AG04450 (cell line): ENCODE measurements around the gene CACNB4. TPM values are rescaled to one million over a fixed set of nuclear protein-coding genes. Genes with fewer than 3 reads are reported as not detected.
"Not testable (repeated sequence)": the region's sequence is repeated elsewhere in the genome, so short reads cannot be mapped to it uniquely, and the experiment has no call there.

Source experiments
- CTCF ChIA-PET: fragments of 300-600, 350-600 bp; formaldehyde crosslinking; extraction: SDS; loops from one replicate; lab custom pipeline; 2022; ENCODE audit warnings: antibody characterized with exemption, inconsistent platforms; lab: Charles Lee
- POLR2A ChIA-PET: fragments of 350-600 bp; formaldehyde crosslinking; extraction: SDS; loops from one replicate; lab custom pipeline; 2021; ENCODE audit warnings: antibody characterized with exemption, inconsistent platforms; lab: Yijun Ruan, JAX
- DNase-seq: peaks from one replicate; pipeline ENCODE4 v3.0.0-alpha.2; 2011; ENCODE audit warnings: low read depth, low spot score
- H3K27ac ChIP-seq: one replicate; pipeline ENCODE4 v1.5.1; 2012; ENCODE audit warnings: low read depth, low read length, control low read depth
- H3K27me3 ChIP-seq: one replicate; pipeline ENCODE4 v1.6.0; 2012; ENCODE audit warnings: low read length; ENCODE audit not compliant: control insufficient read depth, insufficient read depth
- H3K4me3 ChIP-seq: 2 replicates; pipeline ENCODE4 v1.5.1; 2011; ENCODE audit warnings: mild to moderate bottlenecking, low read depth, low read length, control low read depth
- H3K9me3 ChIP-seq: 2 replicates; pipeline ENCODE4 v1.5.1; 2012; ENCODE audit warnings: low read length; ENCODE audit not compliant: control insufficient read depth, insufficient read depth
- polyA plus RNA-seq: library from polyadenylated mRNA; depleted of rRNA; stranded (reverse); fragments of >200 nt; gene quantifications from 2 replicates; pipeline ENCODE4 v1.2.3, GENCODE V29; 2011
- TF ChIP-seq, protein P1 (sequence below): IDR thresholded peaks from 2 replicates; pipeline ENCODE4 v1.5.1; 2011; ENCODE audit warnings: low read depth, low read length, control low read depth, inconsistent platforms

The CACNB4 gene
- polyA plus RNA-seq, 1 experiment = 0.22 TPM

- DNase-seq = no peak
- TF ChIP-seq, protein P1, sequence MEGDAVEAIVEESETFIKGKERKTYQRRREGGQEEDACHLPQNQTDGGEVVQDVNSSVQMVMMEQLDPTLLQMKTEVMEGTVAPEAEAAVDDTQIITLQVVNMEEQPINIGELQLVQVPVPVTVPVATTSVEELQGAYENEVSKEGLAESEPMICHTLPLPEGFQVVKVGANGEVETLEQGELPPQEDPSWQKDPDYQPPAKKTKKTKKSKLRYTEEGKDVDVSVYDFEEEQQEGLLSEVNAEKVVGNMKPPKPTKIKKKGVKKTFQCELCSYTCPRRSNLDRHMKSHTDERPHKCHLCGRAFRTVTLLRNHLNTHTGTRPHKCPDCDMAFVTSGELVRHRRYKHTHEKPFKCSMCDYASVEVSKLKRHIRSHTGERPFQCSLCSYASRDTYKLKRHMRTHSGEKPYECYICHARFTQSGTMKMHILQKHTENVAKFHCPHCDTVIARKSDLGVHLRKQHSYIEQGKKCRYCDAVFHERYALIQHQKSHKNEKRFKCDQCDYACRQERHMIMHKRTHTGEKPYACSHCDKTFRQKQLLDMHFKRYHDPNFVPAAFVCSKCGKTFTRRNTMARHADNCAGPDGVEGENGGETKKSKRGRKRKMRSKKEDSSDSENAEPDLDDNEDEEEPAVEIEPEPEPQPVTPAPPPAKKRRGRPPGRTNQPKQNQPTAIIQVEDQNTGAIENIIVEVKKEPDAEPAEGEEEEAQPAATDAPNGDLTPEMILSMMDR = no peak
- Histone ChIP-seq H3K27me3 (peaks cover 46% of the 10 kb centered on the region), H3K27ac (no peak overlapping the region), H3K9me3 (no peaks in the 10 kb centered on the region; the same call in 1 of the 2 replicates), H3K4me3 (peak overlapping the region; percentile 59)
- CTCF ChIA-PET = interaction anchor here (2.1 kb wide), 1 partner anchor 60 kb away, joined by 11 read pairs; no protein-coding TSS in a partner anchor
- POLR2A ChIA-PET = no interaction called here
Measured at GRCh38 chr2:152097290-152097800, 1.5 kb downstream of the CACNB4 start.

DNA sequence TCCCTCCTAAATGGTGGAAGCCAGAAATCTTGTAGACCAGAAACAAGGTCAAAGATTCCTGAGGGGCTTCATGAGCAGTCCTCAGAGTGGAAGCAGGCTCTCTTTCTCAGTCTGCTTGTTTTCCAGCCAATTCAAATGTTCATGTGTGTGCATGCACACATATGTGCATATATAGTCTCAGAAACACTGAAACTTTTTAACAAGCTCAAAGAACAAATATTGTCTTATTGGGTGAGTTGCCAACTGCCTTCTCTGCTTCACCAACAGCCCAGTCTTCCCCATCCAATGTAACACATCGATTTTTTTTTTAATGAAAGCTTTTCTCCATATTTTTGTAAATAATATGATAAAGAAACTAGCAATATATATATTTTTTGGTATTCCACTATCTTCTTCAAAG is 3.7 kb downstream of the CACNB4 start:
- Histone ChIP-seq H3K4me3 (no peak overlapping the region), H3K27ac (no peak overlapping the region), H3K27me3 (peaks cover 36% of the 10 kb centered on the region), H3K9me3 (no peaks in the 10 kb centered on the region; the same call in 1 of the 2 replicates)
- CTCF ChIA-PET = no interaction called here
- DNase-seq = no peak
- POLR2A ChIA-PET = no interaction called here
- TF ChIP-seq, protein P1 = no peak

DNA sequence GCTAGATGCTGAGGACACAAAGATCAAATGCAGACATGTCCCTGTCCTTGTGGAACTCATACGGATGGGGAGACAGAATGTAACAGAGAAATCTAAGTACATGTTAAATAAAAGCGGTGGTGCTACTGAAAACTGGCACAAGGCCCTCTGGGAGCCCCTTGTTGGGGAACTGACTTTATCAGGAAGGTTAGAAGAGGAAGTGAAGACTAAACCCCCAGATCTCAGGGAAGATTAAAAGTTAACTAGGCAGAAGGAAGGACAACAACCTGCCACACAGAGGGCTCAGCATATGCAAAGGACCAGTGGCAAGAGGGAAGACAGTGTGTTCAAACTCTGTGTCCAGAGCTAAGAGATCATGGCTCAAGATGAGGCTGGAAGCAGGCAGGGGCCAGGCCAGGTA is 4.8 kb downstream of the CACNB4 start:
- no peak overlapping the region for H3K27ac ChIP-seq
- peaks cover 31% of the 10 kb centered on the region for H3K27me3 ChIP-seq
- H3K9me3 ChIP-seq = no peaks in the 10 kb centered on the region; the same call in 1 of the 2 replicates
- TF ChIP-seq, protein P1 = no peak
- H3K4me3 ChIP-seq = no peak overlapping the region
- POLR2A ChIA-PET = no interaction called here
- no peak for DNase-seq
- CTCF ChIA-PET = interaction anchor here (1.3 kb wide), 1 partner anchor 57 kb away, joined by 3 read pairs; no protein-coding TSS in a partner anchor

DNA sequence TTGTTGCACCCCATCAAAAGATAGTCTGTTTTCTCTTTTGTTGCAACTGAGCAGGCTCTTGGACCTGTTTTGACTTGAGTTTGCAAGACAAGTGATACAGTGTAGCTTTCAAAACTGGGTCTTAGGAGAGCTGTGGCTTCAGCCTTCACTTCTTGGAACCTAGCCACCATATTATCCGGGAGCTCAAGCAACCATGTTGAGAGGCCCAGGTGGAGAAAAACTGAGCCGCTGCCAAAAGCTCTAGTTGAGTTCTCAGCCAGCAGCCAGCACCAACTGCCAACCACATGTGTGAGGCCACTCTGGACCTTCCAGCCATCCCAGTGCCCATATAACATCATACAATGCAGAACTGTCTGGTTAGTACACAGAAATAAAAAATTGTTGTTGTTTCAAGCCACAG is 5.4 kb downstream of the CACNB4 start:
- no peak for DNase-seq
- peaks cover 30% of the 10 kb centered on the region for H3K27me3 ChIP-seq

GRCh38 chr2:152092095-152092494 is 6.7 kb downstream of the CACNB4 start:
- TF ChIP-seq, protein P1 = no peak
- CTCF ChIA-PET = no interaction called here
- Histone ChIP-seq H3K27ac (no peak overlapping the region), H3K9me3 (no peaks in the 10 kb centered on the region), H3K27me3 (peaks cover 25% of the 10 kb centered on the region), H3K4me3 (no peak overlapping the region)
- POLR2A ChIA-PET = no interaction called here
- no peak for DNase-seq

More for the DNA sequence above, 5.4 kb downstream of the CACNB4 start:
- ChIA-PET CTCF (interaction anchor here (1.3 kb wide), 1 partner anchor 57 kb away, joined by 3 read pairs; no protein-coding TSS in a partner anchor), POLR2A (no interaction called here)
- TF ChIP-seq, protein P1 = no peak
- Histone ChIP-seq H3K4me3 (no peak overlapping the region), H3K9me3 (no peaks in the 10 kb centered on the region; the same call in 1 of the 2 replicates), H3K27ac (no peak overlapping the region)

DNA sequence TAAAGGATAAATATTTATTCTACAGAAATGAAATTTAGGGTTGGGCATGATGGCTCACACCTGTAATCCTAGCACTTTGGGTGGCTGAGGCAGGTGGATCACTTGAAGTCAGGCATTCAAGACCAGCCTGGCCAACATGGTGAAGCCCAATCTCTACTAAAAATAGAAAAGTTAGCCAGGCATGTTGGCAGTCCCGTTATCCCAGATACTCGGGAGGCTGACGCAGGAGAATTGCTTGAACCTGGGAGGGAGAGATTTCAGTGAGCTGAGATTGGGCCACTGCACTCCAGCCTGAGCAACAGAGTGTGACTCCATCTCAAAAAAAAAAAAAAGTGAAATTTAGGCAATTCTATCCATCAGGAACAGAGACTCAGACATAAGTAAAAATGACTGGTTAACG is 8.1 kb downstream of the CACNB4 start:
- H3K27me3 ChIP-seq = peaks cover 19% of the 10 kb centered on the region
- CTCF ChIA-PET, DNase-seq, H3K27ac ChIP-seq, POLR2A ChIA-PET, H3K9me3 ChIP-seq, H3K4me3 ChIP-seq: not testable (repeated sequence)
